Breast epithelium (tissue), 4 donors: ENCODE results near the gene THSD4. TPM values are rescaled to one million over a fixed set of nuclear protein-coding genes. Genes with fewer than 3 reads are reported as not detected.

ENCODE experiments used
- DNase-seq, 2 donors: peaks; one replicate each; pipeline ENCODE4 v3.0.0-alpha.2; 2019; ENCODE audit warnings: low spot score in 2 of 2
- H3K27ac ChIP-seq, 2 donors: fragments of 200-600 bp; sonication (generic) in 1 of 2; one replicate each; pipeline ENCODE4 v1.5.1; 2016 to 2019; ENCODE audit warnings: mild to moderate bottlenecking in 1 of 2
- H3K27me3 ChIP-seq, 2 donors: fragments of 200-600 bp; sonication (generic) in 1 of 2; one replicate each; pipeline versions ENCODE4 v1.5.1 to v1.6.0; 2017 to 2019; ENCODE audit warnings: control low read depth in 1 of 2, mild to moderate bottlenecking in 1 of 2
- H3K36me3 ChIP-seq: fragments of 200-600 bp; one replicate; pipeline ENCODE4 v1.5.1; 2019
- H3K4me1 ChIP-seq, 2 donors: fragments of 200-600 bp; sonication (generic); one replicate each; pipeline ENCODE4 v1.5.1; 2016 to 2019; ENCODE audit warnings: control low read depth in 1 of 2
- H3K4me3 ChIP-seq, 3 donors: fragments of 200-600 bp; sonication (generic); 1 replicate in 2 of 3; 2 replicates in 1 of 3; pipeline ENCODE4 v1.5.1; 2016 to 2019; ENCODE audit warnings: mild to moderate bottlenecking in 3 of 3, moderate library complexity in 2 of 3
- H3K9me3 ChIP-seq, 2 donors: fragments of 200-600 bp; sonication (generic) in 1 of 2; one replicate each; pipeline ENCODE4 v1.5.1; 2016 to 2019; ENCODE audit warnings: control low read depth in 1 of 2
- POLR2A ChIP-seq: fragments of 450-650 bp; IDR thresholded peaks from one replicate; pipeline ENCODE4 v1.6.1; 2016; ENCODE audit warnings: antibody characterized with exemption, mild to moderate bottlenecking, moderate library complexity
- POLR2AphosphoS5 ChIP-seq, 3 donors: sonication (generic); formaldehyde crosslinking; IDR thresholded peaks; one replicate each; pipeline ENCODE4 v1.6.1; 2017; ENCODE audit warnings: antibody characterized with exemption in 3 of 3
- intact Hi-C: fragments of 100-400 bp; cut with DNase I; formaldehyde crosslinking; loops from one replicate; pipeline ENCODE4 v1.15.1; 2023; ENCODE audit warnings: low total_unique reads
- total RNA-seq, 3 donors: library from RNA; depleted of rRNA; stranded (reverse); fragments of >200 nt; gene quantifications; one replicate each; pipeline ENCODE4 v1.1.0, GENCODE V29; 2016
- TF ChIP-seq, protein P1 (sequence below), 3 donors: fragments of 450-650 bp; IDR thresholded peaks; one replicate each; pipeline ENCODE4 v1.5.1; 2016 to 2017; ENCODE audit warnings: antibody characterized with exemption in 3 of 3, mild to moderate bottlenecking in 3 of 3, moderate library complexity in 3 of 3

THSD4 gene
- total RNA-seq, 3 donors from 2014 or later, result 0.64 to 58.7 (median 41.3) TPM

GRCh38 chr15:71786673-71787072 lies 671.4 kb downstream of the THSD4 start:
- Histone ChIP-seq H3K36me3 (no peaks in the 10 kb centered on the region), H3K4me1 (no peaks in the 10 kb centered on the region), H3K9me3 (no peaks in the 10 kb centered on the region), H3K4me3 (no peak overlapping the region), H3K27ac (no peak overlapping the region), H3K27me3 (no peaks in the 10 kb centered on the region)
- intact Hi-C loops, result no loop called here
- no peak for DNase-seq
- TF ChIP-seq POLR2AphosphoS5 (IDR thresholded peaks at IDR 0.05) (no peak), POLR2A (no peak)
- TF ChIP-seq, protein P1, sequence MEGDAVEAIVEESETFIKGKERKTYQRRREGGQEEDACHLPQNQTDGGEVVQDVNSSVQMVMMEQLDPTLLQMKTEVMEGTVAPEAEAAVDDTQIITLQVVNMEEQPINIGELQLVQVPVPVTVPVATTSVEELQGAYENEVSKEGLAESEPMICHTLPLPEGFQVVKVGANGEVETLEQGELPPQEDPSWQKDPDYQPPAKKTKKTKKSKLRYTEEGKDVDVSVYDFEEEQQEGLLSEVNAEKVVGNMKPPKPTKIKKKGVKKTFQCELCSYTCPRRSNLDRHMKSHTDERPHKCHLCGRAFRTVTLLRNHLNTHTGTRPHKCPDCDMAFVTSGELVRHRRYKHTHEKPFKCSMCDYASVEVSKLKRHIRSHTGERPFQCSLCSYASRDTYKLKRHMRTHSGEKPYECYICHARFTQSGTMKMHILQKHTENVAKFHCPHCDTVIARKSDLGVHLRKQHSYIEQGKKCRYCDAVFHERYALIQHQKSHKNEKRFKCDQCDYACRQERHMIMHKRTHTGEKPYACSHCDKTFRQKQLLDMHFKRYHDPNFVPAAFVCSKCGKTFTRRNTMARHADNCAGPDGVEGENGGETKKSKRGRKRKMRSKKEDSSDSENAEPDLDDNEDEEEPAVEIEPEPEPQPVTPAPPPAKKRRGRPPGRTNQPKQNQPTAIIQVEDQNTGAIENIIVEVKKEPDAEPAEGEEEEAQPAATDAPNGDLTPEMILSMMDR (IDR thresholded peaks at IDR 0.05), result no peak

DNA sequence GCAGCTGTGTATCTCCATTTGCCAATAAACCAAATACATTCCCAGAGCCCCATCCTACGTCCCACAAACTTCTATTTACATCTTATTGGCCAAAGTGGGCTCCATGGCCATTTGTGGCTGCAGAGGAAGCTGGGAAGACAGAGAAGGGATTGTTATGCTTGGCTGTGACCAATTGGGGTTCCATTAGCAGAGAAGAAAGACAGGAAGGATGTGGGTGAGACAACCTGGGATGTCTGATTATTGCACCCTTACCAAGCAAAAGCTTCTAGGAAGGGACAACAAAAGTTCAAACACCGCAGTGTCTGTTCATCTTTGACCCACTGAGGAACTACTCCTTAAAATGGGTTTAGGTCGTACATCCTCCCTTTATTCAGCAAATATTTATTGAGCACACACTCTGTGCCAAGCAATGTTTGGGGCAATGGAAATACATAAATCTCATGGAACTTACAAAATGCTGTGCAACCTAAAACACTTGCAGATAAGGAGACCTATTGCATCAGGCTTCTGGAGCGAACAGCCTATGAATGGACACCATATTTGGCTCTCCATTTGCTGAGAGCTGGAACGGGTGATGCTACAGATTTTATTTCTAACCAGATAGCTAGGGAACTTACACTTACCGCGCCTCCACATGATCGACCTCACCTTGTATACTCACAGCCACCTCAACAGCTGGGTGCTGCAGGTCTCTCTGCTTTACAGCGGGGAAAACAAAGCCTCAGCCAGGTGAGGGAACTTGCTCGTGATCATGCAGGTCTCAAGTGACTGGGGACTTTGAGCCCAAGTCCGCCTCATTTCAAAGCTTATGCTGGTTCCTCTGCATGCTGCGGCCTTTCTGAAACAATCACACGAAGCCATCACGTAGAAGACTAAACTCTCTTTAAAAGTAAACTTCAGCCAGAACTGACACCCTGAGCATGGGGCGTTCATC lies 673.6 kb downstream of the THSD4 start:
- H3K9me3 ChIP-seq, result no peaks in the 10 kb centered on the region
- no peaks in the 10 kb centered on the region for H3K4me1 ChIP-seq
- H3K27me3 ChIP-seq, result no peaks in the 10 kb centered on the region
- no peaks in the 10 kb centered on the region for H3K36me3 ChIP-seq
- H3K4me3 ChIP-seq, result no peak overlapping the region
- H3K27ac ChIP-seq, result no peak overlapping the region
- TF ChIP-seq, protein P1 (IDR thresholded peaks at IDR 0.05), result no peak
- TF ChIP-seq POLR2A, result no peak
- TF ChIP-seq POLR2AphosphoS5 (IDR thresholded peaks at IDR 0.05), result no peak
- intact Hi-C loops, result no loop called here
- DNase-seq, result no peak

- Histone ChIP-seq H3K4me1 (no peaks in the 10 kb centered on the region), H3K4me3 (no peak overlapping the region), H3K36me3 (no peaks in the 10 kb centered on the region), H3K27me3 (no peaks in the 10 kb centered on the region), H3K9me3 (no peaks in the 10 kb centered on the region), H3K27ac (no peak overlapping the region)
- intact Hi-C loops, result no loop called here
- no peak for TF ChIP-seq POLR2AphosphoS5 (IDR thresholded peaks at IDR 0.05)
- TF ChIP-seq, protein P1 (IDR thresholded peaks at IDR 0.05), result no peak
- no peak for TF ChIP-seq POLR2A
- no peak for DNase-seq
Measured at GRCh38 chr15:71789616-71790015, 674.3 kb downstream of the THSD4 start.

GRCh38 chr15:71790081-71790480 lies 674.8 kb downstream of the THSD4 start:
- TF ChIP-seq POLR2A, result no peak
- TF ChIP-seq, protein P1 (IDR thresholded peaks at IDR 0.05), result no peak
- no peak for TF ChIP-seq POLR2AphosphoS5 (IDR thresholded peaks at IDR 0.05)
- no peak for DNase-seq
- Histone ChIP-seq H3K27ac (no peak overlapping the region), H3K4me1 (no peaks in the 10 kb centered on the region), H3K4me3 (no peak overlapping the region), H3K36me3 (no peaks in the 10 kb centered on the region), H3K9me3 (no peaks in the 10 kb centered on the region), H3K27me3 (no peaks in the 10 kb centered on the region)
- intact Hi-C loops, result no loop called here

- no peak for DNase-seq
- intact Hi-C loops, result no loop called here
- TF ChIP-seq, protein P1 (IDR thresholded peaks at IDR 0.05), result no peak
- TF ChIP-seq POLR2A, result no peak
- TF ChIP-seq POLR2AphosphoS5 (IDR thresholded peaks at IDR 0.05), result no peak
- H3K9me3 ChIP-seq, result no peaks in the 10 kb centered on the region
- no peak overlapping the region for H3K4me3 ChIP-seq
- H3K27ac ChIP-seq, result no peak overlapping the region
- no peaks in the 10 kb centered on the region for H3K4me1 ChIP-seq
- no peaks in the 10 kb centered on the region for H3K36me3 ChIP-seq
- no peaks in the 10 kb centered on the region for H3K27me3 ChIP-seq
Measured at GRCh38 chr15:71791975-71792374, 676.7 kb downstream of the THSD4 start.
